GM12878 (cell line): ENCODE data around the gene FAM221B. TPM values are rescaled to one million over a fixed set of nuclear protein-coding genes. Genes with fewer than 3 reads are reported as not detected.

Experiments used
- ATAC-seq: fragments of 200-7000 bp; cut with Tn5 transposase; 3 replicates; pipeline ENCODE4 v1.9.1; 2020; ENCODE audit warnings: mild to moderate bottlenecking, moderate library complexity
- BruUV-seq: library from RNA; stranded (reverse); fragments of 400-500 nt; replicated peaks from 2 replicates; lab custom pipeline; 2021; lab: Mats Ljungman, UMichigan
- CTCF ChIA-PET: fragments of 300-600 bp; sonication (Branson Sonifier 250); formaldehyde crosslinking; extraction: SDS; loops from one replicate; lab custom pipeline; 2021; ENCODE audit warnings: inconsistent platforms; lab: Yijun Ruan, JAX
- POLR2A ChIA-PET: fragments of 350-600 bp; formaldehyde crosslinking; extraction: SDS; loops from one replicate; lab custom pipeline; 2021; ENCODE audit warnings: inconsistent platforms; lab: Charles Lee
- RAD21 ChIA-PET: fragments of 300-600 bp; sonication (Branson Sonifier 250); formaldehyde crosslinking; loops from one replicate; lab custom pipeline; 2023; ENCODE audit warnings: antibody characterized with exemption; ENCODE audit not compliant: unreplicated experiment; lab: Charles Lee
- SMC1A ChIA-PET: fragments of 300-600 bp; sonication (Branson Sonifier 250); formaldehyde crosslinking; loops from one replicate; lab custom pipeline; 2023; ENCODE audit not compliant: unreplicated experiment, uncharacterized antibody; lab: Charles Lee
- DNase-seq: peaks from one replicate; pipeline ENCODE4 v3.0.0-alpha.2; 2011; ENCODE audit warnings: low read depth, low spot score
- FAIRE-seq: peaks from 3 replicates; lab custom pipeline; 2011; peaks lifted over from hg19 to GRCh38; lab: Jason Lieb, UNC
- H2AFZ ChIP-seq: 2 replicates; pipeline ENCODE4 v1.6.0; 2011; ENCODE audit warnings: low read depth, low read length, control low read depth; ENCODE audit not compliant: control insufficient read depth
- H3K27ac ChIP-seq: 2 replicates; pipeline ENCODE4 v1.5.1; 2011; ENCODE audit warnings: control low read depth; ENCODE audit not compliant: control insufficient read depth, insufficient read depth
- H3K27me3 ChIP-seq, 2 experiments: replicated peaks in 1 of 2; 2 replicates each; pipeline versions ENCODE4 v1.6.0 to v1.6.1; 2011; ENCODE audit warnings: low read length in 1 of 2; ENCODE audit not compliant: control insufficient read depth in 2 of 2, insufficient read depth in 2 of 2
- H3K36me3 ChIP-seq, 2 experiments: 2 replicates each; pipeline ENCODE4 v1.5.1; 2011; ENCODE audit warnings: low read length in 1 of 2; ENCODE audit not compliant: control insufficient read depth in 2 of 2, insufficient read depth in 2 of 2
- H3K4me1 ChIP-seq: 2 replicates; pipeline ENCODE4 v1.6.1; 2011; ENCODE audit warnings: mild to moderate bottlenecking, low read length, moderate library complexity, mixed read lengths; ENCODE audit not compliant: control insufficient read depth, insufficient read depth
- H3K4me2 ChIP-seq: 2 replicates; pipeline ENCODE4 v1.6.0; 2011; ENCODE audit warnings: control low read depth; ENCODE audit not compliant: control insufficient read depth, insufficient read depth
- H3K4me3 ChIP-seq: fragments of 200-600 bp; sonication (generic); 2 replicates; pipeline ENCODE4 v1.5.1; 2016
- H3K79me2 ChIP-seq: 2 replicates; pipeline ENCODE4 v1.6.0; 2011; ENCODE audit warnings: low read length; ENCODE audit not compliant: control insufficient read depth, insufficient read depth
- H3K9ac ChIP-seq: 2 replicates; pipeline ENCODE4 v1.8.0; 2011; ENCODE audit warnings: low read length, control low read depth, mixed read lengths; ENCODE audit not compliant: control insufficient read depth, insufficient read depth
- H3K9me3 ChIP-seq: replicated peaks from 3 replicates; pipeline ENCODE4 v1.5.1; 2011; ENCODE audit warnings: mild to moderate bottlenecking, low read length; ENCODE audit not compliant: control insufficient read depth, insufficient read depth
- H4K20me1 ChIP-seq: 2 replicates; pipeline ENCODE4 v1.6.0; 2011; ENCODE audit not compliant: control insufficient read depth, insufficient read depth
- ATF7 ChIP-seq: fragments of 450-650 bp; IDR thresholded peaks from 2 replicates; pipeline ENCODE4 v1.6.1; 2016; ENCODE audit warnings: low read depth, mild to moderate bottlenecking
- BHLHE40 ChIP-seq, 2 experiments: fragments of 450-650 bp in 1 of 2; IDR thresholded peaks; 2 replicates each; pipeline ENCODE4 v1.6.1; 2011 to 2017; ENCODE audit warnings: low read depth in 2 of 2, borderline replicate concordance in 1 of 2, improper control_type of control experiment in 1 of 2, low read length in 1 of 2, mild to moderate bottlenecking in 1 of 2
- CBFB ChIP-seq: IDR thresholded peaks from 2 replicates; pipeline ENCODE4 v1.6.1; 2016; ENCODE audit warnings: antibody characterized with exemption, low read depth
- CBX3 ChIP-seq: fragments of 200-600 bp; sonication (generic); IDR thresholded peaks from 2 replicates; pipeline ENCODE4 v1.6.1; 2016; ENCODE audit warnings: low read depth, borderline replicate concordance
- CREM ChIP-seq: IDR thresholded peaks from 2 replicates; pipeline ENCODE4 v1.6.1; 2014; ENCODE audit warnings: antibody characterized with exemption, low read depth
- EP300 ChIP-seq, 2 experiments: fragments of 150-350 bp in 1 of 2; IDR thresholded peaks; 2 replicates each; pipeline ENCODE4 v1.6.1; 2011 to 2012; ENCODE audit warnings: low read depth in 2 of 2, low read length in 2 of 2, borderline replicate concordance in 1 of 2, improper control_type of control experiment in 1 of 2, inconsistent platforms in 1 of 2; ENCODE audit not compliant: control insufficient read depth in 1 of 2
- HDGF ChIP-seq: fragments of 450-650 bp; IDR thresholded peaks from 2 replicates; pipeline ENCODE4 v1.6.1; 2016; ENCODE audit warnings: antibody characterized with exemption
- IKZF2 ChIP-seq, 2 experiments: fragments of 450-650 bp; IDR thresholded peaks; 2 replicates each; pipeline ENCODE4 v1.6.1; 2017; ENCODE audit warnings: mild to moderate bottlenecking in 2 of 2, moderate library complexity in 2 of 2
- JUNB ChIP-seq: IDR thresholded peaks from 2 replicates; pipeline ENCODE4 v1.6.1; 2016; ENCODE audit warnings: antibody characterized with exemption, mild to moderate bottlenecking
- NFYA ChIP-seq: IDR thresholded peaks from 2 replicates; pipeline ENCODE4 v1.6.1; 2011; ENCODE audit warnings: low read depth, mild to moderate bottlenecking, low read length, improper control_type of control experiment, borderline replicate concordance
- NR2C2 ChIP-seq: IDR thresholded peaks from 2 replicates; pipeline ENCODE4 v1.6.1; 2011; ENCODE audit warnings: borderline replicate concordance, low read depth; ENCODE audit not compliant: control insufficient read depth, insufficient read length
- PAX5 ChIP-seq: IDR thresholded peaks from 2 replicates; pipeline ENCODE4 v1.6.1; 2011; ENCODE audit warnings: low read depth, low read length, borderline replicate concordance
- RELA ChIP-seq: fragments of 450-650 bp; IDR thresholded peaks from 2 replicates; pipeline ENCODE4 v1.8.0; 2014; ENCODE audit warnings: borderline replicate concordance; ENCODE audit not compliant: partially characterized antibody
- SMC3 ChIP-seq: IDR thresholded peaks from 2 replicates; pipeline ENCODE4 v1.6.1; 2011; ENCODE audit warnings: low read length, improper control_type of control experiment, borderline replicate concordance
- SRF ChIP-seq, 2 experiments: IDR thresholded peaks; 2 replicates each; pipeline ENCODE4 v1.6.1; 2011; ENCODE audit warnings: low read depth in 2 of 2, low read length in 2 of 2, mild to moderate bottlenecking in 1 of 2, moderate library complexity in 1 of 2
- STAT1 ChIP-seq: fragments of 450-650 bp; conservative IDR thresholded peaks from 2 replicates; pipeline ENCODE4 v1.6.1; 2014; ENCODE audit warnings: antibody characterized with exemption, mild to moderate bottlenecking
- TCF7 ChIP-seq: IDR thresholded peaks from 2 replicates; pipeline ENCODE4 v1.6.1; 2014; ENCODE audit warnings: antibody characterized with exemption, borderline replicate concordance
- WRNIP1 ChIP-seq: IDR thresholded peaks from 2 replicates; pipeline ENCODE4 v1.6.1; 2011; ENCODE audit warnings: low read depth, low read length, improper control_type of control experiment, borderline replicate concordance
- YY1 ChIP-seq: IDR thresholded peaks from 2 replicates; pipeline ENCODE4 v1.6.1; 2011; ENCODE audit warnings: low read depth, mild to moderate bottlenecking, low read length
- ZNF384 ChIP-seq: IDR thresholded peaks from 2 replicates; pipeline ENCODE4 v1.6.1; 2012; ENCODE audit warnings: low read depth, mild to moderate bottlenecking, low read length, improper control_type of control experiment, borderline replicate concordance
- ZZZ3 ChIP-seq: IDR thresholded peaks from 2 replicates; pipeline ENCODE4 v1.6.1; 2011; ENCODE audit warnings: low read depth; ENCODE audit not compliant: control insufficient read depth, insufficient read length
- WGBS: methylation state at CpG from one replicate; pipeline ENCODE4 v1.1.6; 2016; ENCODE audit warnings: low lambda C conversion rate; ENCODE audit not compliant: insufficient replicate concordance, insufficient coverage; ENCODE audit errors: missing lambda C conversion rate; 5-methylcytosine and 5-hydroxymethylcytosine counted together
- in situ Hi-C: fragments of 300-500 bp; cut with MboI; formaldehyde crosslinking; loops from 9 replicates; pipeline ENCODE4 v1.14.3; 2018; ENCODE audit warnings: mixed read lengths
- intact Hi-C: fragments of 100-400 bp; cut with micrococcal nuclease; formaldehyde crosslinking; loops from one replicate; pipeline ENCODE4 v1.14.2; 2022; ENCODE audit not compliant: unreplicated experiment
- polyA plus RNA-seq, 11 experiments: library from polyadenylated mRNA; depleted of rRNA in 4 of 11; unstranded in 6 of 11; stranded (reverse) in 5 of 11; fragments of >200 nt; fragmentation: Nextera tagmentation in 4 of 11; fragmentation: Illumina TruSeq in 1 of 11; extraction: Ambion mirVana in 4 of 11; extraction: Trizol in 1 of 11; gene quantifications; 1 replicate in 1 of 11; 2 replicates in 10 of 11; pipeline versions ENCODE4 v1.2.1 to v1.2.3, GENCODE V29; 2011 to 2016; ENCODE audit warnings: inconsistent platforms in 2 of 11, missing spikeins in 2 of 11, low read depth in 1 of 11
- total RNA-seq, 4 experiments: library from RNA; depleted of rRNA in 3 of 4; stranded (reverse); fragments of >200 nt in 3 of 4; fragmentation: Illumina TruSeq in 1 of 4; extraction: Trizol in 1 of 4; gene quantifications; 2 replicates each; pipeline versions ENCODE4 v1.2.1 to v1.2.3, GENCODE V29; 2013 to 2021
- TF ChIP-seq, protein P1 (sequence below): fragments of 450-650 bp; IDR thresholded peaks from 2 replicates; pipeline ENCODE4 v1.6.1; 2016; ENCODE audit warnings: mild to moderate bottlenecking
- TF ChIP-seq, protein P2 (sequence below): IDR thresholded peaks from 2 replicates; pipeline ENCODE4 v1.6.1; 2011; ENCODE audit warnings: mild to moderate bottlenecking, low read depth, low read length, moderate library complexity; ENCODE audit not compliant: insufficient replicate concordance

The FAM221B gene
- total and polyA plus RNA-seq, 10 of the 15 experiments (the other 5 are each of a cell fraction or from before 2014, with no cell fraction given), result 0.02 to 0.12 (median 0.04) TPM; not detected in 5

DNA sequence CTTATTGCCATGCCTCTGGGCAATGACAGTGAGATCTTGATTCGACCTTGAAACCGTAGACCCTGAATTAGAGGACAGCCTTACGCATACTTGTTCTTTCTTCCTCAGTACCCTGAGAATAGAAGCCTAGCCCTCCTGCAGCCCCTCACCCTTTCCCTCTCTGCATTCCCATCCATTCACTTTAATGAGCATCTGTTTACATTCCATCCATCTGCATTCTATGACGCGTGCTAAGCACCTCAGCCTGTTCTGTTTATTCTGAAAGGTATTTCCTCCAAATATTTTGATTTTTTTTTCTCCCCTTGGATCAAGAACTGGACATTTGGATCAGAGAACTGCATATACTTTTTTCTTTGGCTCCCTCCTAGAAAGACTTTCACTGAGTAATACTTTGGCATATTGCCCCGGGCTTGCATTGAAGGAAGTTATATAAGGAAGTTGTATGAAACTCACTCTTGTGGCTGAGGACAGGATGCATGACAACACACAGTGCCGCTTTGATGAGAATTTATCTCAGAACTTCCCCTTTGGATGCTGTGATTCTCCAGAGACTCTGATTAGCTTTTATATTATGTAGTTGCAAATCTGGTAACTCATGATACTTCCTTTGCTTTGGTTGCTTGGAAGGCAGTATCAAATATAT is 16.2 kb upstream of the FAM221B start:
- DNase-seq, result peak; percentile 64
- intact Hi-C loops, result no loop called here
- TF ChIP-seq EP300 (IDR thresholded peaks at IDR 0.05; ENCODE audit: borderline replicate concordance in 1 of 2, control insufficient read depth in 1 of 2, low read depth in 2 of 2, low read length in 2 of 2), result 0 out of 4 replicates have a peak, but pooled peaks of 1 of the 2 experiments have one; percentile 18
- no peak for TF ChIP-seq RELA
- TF ChIP-seq BHLHE40 (IDR thresholded peaks at IDR 0.05; ENCODE audit: borderline replicate concordance in 1 of 2, low read depth in 2 of 2, low read length in 1 of 2), result peak; percentile 10 to 14; a peak in 1 of 4 replicates
- peak; percentile 51; the same call in 1 of the 2 replicates for TF ChIP-seq ATF7
- TF ChIP-seq WRNIP1, result no peak
- no peak for TF ChIP-seq NR2C2
- peak; percentile 77 to 82; a peak in 2 of 4 replicates for TF ChIP-seq IKZF2 (IDR thresholded peaks at IDR 0.05)
- TF ChIP-seq CBX3, result no peak
- TF ChIP-seq ZNF384, result no peak
- TF ChIP-seq TCF7, result no peak
- TF ChIP-seq PAX5, result no peak
- TF ChIP-seq, protein P1, sequence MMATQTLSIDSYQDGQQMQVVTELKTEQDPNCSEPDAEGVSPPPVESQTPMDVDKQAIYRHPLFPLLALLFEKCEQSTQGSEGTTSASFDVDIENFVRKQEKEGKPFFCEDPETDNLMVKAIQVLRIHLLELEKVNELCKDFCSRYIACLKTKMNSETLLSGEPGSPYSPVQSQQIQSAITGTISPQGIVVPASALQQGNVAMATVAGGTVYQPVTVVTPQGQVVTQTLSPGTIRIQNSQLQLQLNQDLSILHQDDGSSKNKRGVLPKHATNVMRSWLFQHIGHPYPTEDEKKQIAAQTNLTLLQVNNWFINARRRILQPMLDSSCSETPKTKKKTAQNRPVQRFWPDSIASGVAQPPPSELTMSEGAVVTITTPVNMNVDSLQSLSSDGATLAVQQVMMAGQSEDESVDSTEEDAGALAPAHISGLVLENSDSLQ, result no peak
- TF ChIP-seq YY1, result no peak
- TF ChIP-seq STAT1, result no peak
- TF ChIP-seq, protein P2, sequence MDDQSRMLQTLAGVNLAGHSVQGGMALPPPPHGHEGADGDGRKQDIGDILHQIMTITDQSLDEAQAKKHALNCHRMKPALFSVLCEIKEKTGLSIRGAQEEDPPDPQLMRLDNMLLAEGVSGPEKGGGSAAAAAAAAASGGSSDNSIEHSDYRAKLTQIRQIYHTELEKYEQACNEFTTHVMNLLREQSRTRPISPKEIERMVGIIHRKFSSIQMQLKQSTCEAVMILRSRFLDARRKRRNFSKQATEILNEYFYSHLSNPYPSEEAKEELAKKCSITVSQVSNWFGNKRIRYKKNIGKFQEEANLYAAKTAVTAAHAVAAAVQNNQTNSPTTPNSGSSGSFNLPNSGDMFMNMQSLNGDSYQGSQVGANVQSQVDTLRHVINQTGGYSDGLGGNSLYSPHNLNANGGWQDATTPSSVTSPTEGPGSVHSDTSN, result no peak
- no peak for TF ChIP-seq SRF (IDR thresholded peaks at IDR 0.05; ENCODE audit: low read depth in 2 of 2, low read length in 2 of 2)
- no peak for TF ChIP-seq HDGF
- no peak for TF ChIP-seq SMC3
- TF ChIP-seq CREM, result peak; percentile 50; the same call in 1 of the 2 replicates
- TF ChIP-seq JUNB, result peak; percentile 30; the same call in 1 of the 2 replicates
- TF ChIP-seq CBFB, result no peak
- no peak for TF ChIP-seq NFYA
- TF ChIP-seq ZZZ3, result no peak

More for the DNA sequence above, 16.2 kb upstream of the FAM221B start:
- no peak overlapping the region for H3K9ac ChIP-seq
- H2AFZ ChIP-seq, result no peak overlapping the region
- H3K4me3 ChIP-seq, result no peak overlapping the region
- POLR2A ChIA-PET, result interaction anchor here (0.6 to 8.0 kb wide), 2 partner anchors 11 to 186 kb away, joined by 3 to 80 read pairs; no protein-coding TSS in a partner anchor
- H3K4me2 ChIP-seq, result peak overlapping the region; percentile 57
- BruUV-seq, result no TSS peak
- ATAC-seq (peak; percentile 48), FAIRE-seq (no peak)
- CTCF ChIA-PET, result interaction anchor here (0.8 to 5.4 kb wide), 11 partner anchors 8 to 346 kb away, joined by 3 to 49 read pairs (median 4); partner anchors contain the start of genes CLTA and HINT2
- H3K27ac ChIP-seq, result peak overlapping the region; percentile 77
- H3K79me2 ChIP-seq, result no peaks in the 10 kb centered on the region
- SMC1A ChIA-PET, result interaction anchor here (1.2 to 7.9 kb wide), 5 partner anchors 11 to 37 kb away, joined by 3 to 118 read pairs (median 13); no protein-coding TSS in a partner anchor
- H3K4me1 ChIP-seq, result peaks cover 81% of the 10 kb centered on the region
- RAD21 ChIA-PET, result interaction anchor here (1.0 to 4.7 kb wide), 6 partner anchors 11 to 240 kb away, joined by 3 to 41 read pairs (median 5); partner anchors contain the start of genes HINT2, SPAG8 and TMEM8B
- in situ Hi-C loops, result no loop called here
- H3K27me3 ChIP-seq, result no peaks in the 10 kb centered on the region
- H4K20me1 ChIP-seq, result no peaks in the 10 kb centered on the region
- H3K36me3 ChIP-seq, result no peaks in the 10 kb centered on the region
- WGBS, result 64% methylated on average over 7 of the region's 7 CpGs
- no peaks in the 10 kb centered on the region for H3K9me3 ChIP-seq
